ENCODE data around the gene SDC3.

The SDC3 gene

DNA sequence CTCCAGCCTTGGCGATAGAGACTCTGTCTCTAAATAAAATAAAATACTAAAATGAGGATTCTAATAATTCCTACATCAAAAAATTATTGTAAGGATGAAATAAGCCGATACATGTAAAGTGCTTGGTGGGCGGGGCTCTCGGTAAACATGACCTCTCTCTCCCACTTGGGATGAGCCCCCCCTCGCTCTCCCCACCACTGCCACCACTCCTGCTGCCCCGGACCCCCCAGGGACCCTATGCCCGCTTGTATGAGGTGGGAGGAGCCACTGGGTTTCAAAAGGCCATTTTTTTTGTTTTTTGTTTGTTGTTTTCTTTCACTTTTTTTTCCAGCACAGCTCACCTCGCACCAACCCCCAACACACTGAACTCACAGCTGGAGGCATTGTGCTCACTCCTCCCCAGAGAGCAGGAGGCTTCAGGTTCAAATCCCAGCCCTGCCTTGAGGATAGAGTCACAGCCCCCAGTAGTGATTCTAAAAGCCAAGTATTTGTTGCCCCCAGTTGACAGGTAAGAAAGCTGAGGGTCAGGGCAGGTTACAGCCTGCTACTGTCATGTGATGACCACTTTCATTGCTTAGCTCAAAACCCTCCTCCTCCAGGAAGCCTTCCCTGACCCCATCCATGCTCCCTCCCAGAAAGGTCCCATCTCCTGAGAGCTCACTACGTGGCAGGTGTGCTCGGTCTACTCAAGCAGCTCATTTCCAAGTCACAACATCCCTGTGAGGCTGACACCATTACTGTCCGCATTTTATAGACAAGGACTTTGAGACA, 4.2 kb downstream of the SDC3 start:
- no peak for DNase-seq
- TF ChIP-seq GATA1 (IDR thresholded peaks at IDR 0.05; ENCODE audit: low read depth, low read length) (no peak), POLR2A (IDR thresholded peaks at IDR 0.05; ENCODE audit: low read length) (no peak)

- DNase-seq: peak in 1 of 2 experiments; percentile 16
Measured at GRCh38 chr1:30903343-30904034, 5.1 kb downstream of the SDC3 start.

DNA sequence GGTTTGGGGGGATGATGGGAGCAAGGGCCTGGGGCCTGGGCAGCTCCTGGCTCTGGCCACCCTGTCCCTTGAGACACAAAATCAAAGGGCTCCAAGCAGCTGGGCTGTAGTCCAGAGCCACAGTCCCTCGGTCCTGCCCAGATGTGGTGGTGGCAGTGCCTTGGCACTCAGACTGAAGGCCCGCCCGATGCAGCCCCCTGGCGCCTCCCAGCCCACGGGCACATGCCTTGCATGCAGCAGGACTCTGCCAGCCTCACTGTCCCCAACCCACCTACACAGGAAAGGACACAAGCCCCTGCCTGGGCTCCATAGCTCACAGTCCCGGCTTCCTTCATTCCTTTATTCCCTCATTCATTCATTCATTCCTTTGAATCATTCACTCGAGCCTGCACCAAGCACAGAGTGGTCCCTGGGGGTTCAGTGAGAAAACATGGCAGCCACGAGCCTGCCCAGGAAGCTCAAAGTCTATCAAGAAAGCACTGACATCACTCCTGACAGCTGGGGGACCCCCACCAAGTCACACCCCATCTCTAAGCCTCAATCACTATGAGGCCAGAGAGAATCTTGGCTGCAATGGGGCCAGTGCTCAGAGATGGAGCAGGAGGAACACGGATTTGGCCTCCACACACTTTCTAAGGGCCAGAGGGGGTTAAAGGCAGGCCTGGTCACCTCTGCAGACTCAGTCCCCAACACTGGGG, 5.8 kb downstream of the SDC3 start:
- DNase-seq: no peak
- TF ChIP-seq GATA1 (IDR thresholded peaks at IDR 0.05; ENCODE audit: low read depth, low read length) (no peak), POLR2A (IDR thresholded peaks at IDR 0.05; ENCODE audit: low read length) (no peak)

More at GRCh38 chr1:30903343-30904034, 5.1 kb downstream of the SDC3 start:
- TF ChIP-seq GATA1 (IDR thresholded peaks at IDR 0.05; ENCODE audit: low read depth, low read length): no peak
- no peak for TF ChIP-seq POLR2A (IDR thresholded peaks at IDR 0.05; ENCODE audit: low read length)

DNA sequence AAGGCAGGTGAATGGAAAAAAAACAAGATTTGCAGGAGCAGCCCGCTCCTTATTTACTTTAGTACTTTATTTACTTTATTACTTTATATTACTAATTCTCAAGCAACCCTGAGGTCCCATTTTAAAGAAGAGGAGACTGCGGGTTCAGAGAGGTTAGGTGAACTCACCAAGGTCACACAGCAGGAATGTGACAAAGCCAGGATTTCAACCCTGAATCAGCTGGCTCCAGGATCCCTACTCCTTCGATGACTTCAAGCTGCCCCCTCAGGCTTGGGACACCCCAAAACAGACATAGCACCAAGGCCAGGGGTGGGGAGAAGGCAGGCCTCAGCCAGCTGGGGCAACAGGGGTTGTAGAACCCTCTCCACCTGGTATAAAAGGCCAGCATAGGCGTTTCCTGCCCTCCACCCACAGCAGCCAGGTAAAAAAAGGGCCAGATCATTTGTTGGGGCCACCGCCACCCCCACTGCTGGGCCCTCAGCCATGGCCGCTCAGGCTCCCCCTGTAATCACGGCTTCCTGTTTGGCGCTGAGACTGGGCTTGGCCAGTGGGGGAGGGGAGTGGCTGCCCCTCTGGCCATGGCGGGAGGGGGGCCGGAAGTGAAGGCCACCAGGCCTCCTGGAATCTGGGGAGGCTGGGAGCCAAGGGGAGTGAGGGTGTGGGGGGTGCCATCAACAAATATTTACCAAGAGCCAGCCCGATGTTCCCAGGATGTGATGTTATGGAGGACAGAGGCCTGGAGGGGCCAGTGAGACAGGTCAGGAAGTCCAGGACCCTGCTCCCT, 6.6 kb downstream of the SDC3 start:
- DNase-seq: no peak
- no peak for TF ChIP-seq GATA1 (IDR thresholded peaks at IDR 0.05; ENCODE audit: low read depth, low read length)
- no peak for TF ChIP-seq POLR2A (IDR thresholded peaks at IDR 0.05; ENCODE audit: low read length)

DNA sequence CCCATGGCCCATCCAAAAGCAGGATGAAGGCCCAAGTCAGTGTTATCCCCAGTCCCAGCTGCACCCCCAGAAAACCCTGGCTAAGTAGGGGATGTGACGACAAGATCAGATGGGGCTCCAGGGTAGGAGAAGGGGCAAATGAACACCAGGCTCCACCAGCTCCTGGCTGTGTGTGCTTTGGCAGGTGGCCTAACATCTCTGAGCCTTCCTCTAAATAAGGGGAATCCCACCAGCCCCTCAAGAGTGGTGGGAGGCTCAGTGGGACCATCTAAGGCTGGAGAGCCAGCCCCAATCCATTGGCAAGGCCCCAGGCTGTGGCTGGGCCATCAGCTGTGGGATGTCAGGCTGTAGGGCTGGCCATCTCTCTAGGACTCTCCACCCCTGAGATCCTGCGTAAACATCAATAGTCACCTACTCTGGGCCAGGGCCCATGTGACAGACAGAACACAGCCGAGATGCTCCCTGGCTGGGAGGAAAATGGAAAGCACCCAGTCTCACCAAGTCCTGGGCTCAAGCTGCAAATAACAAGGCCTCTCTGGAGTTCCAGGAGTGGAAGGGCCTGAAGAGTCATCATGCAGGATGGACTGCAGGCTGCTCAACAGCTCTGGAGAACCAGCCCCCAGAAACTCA, 7.5 kb downstream of the SDC3 start:
- TF ChIP-seq GATA1 (IDR thresholded peaks at IDR 0.05; ENCODE audit: low read depth, low read length) (no peak), POLR2A (IDR thresholded peaks at IDR 0.05; ENCODE audit: low read length) (no peak)

DNA sequence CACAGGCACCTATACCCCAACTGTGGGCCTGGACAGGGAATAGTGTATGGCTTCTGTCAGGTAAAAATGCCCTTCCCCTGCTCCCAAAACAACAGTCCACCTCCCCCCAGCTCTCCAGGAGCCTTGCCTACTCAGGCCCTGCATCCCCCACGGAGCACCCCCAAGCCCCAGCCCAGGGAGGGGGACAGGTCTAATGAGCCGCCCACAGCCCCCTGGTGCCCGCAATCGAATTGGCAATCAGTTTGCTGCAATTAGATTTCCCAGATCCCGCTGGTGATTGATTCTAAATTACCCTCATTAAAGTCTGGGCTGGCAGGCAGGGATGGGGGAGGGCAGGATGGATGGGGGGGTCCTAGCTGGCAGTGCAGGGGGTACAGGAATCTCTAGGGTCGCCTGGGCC, 8.1 kb downstream of the SDC3 start:
- DNase-seq: no peak
- TF ChIP-seq POLR2A (IDR thresholded peaks at IDR 0.05; ENCODE audit: low read length) (no peak), GATA1 (IDR thresholded peaks at IDR 0.05; ENCODE audit: low read depth, low read length) (no peak)

More for the DNA sequence above, 7.5 kb downstream of the SDC3 start:
- DNase-seq: no peak

GRCh38 chr1:30899577-30900389, 8.8 kb downstream of the SDC3 start:
- TF ChIP-seq GATA1 (IDR thresholded peaks at IDR 0.05; ENCODE audit: low read depth, low read length) (no peak), POLR2A (IDR thresholded peaks at IDR 0.05; ENCODE audit: low read length) (no peak)
- peak; percentile 63 for DNase-seq

- no peak for TF ChIP-seq POLR2A (IDR thresholded peaks at IDR 0.05; ENCODE audit: low read length)
- no peak for TF ChIP-seq GATA1 (IDR thresholded peaks at IDR 0.05; ENCODE audit: low read depth, low read length)
- DNase-seq: peak; percentile 14 to 31
Measured at GRCh38 chr1:30898031-30898815, 10.3 kb downstream of the SDC3 start.

GRCh38 chr1:30896905-30897304, 11.7 kb downstream of the SDC3 start:
- no peak for TF ChIP-seq GATA1 (IDR thresholded peaks at IDR 0.05; ENCODE audit: low read depth, low read length)
- TF ChIP-seq POLR2A (IDR thresholded peaks at IDR 0.05; ENCODE audit: low read length): no peak
- DNase-seq: no peak

- TF ChIP-seq POLR2A (IDR thresholded peaks at IDR 0.05; ENCODE audit: low read length) (no peak), GATA1 (IDR thresholded peaks at IDR 0.05; ENCODE audit: low read depth, low read length) (no peak)
- DNase-seq: peak in 1 of 2 experiments; percentile 39
Measured at GRCh38 chr1:30895944-30896660, 12.5 kb downstream of the SDC3 start.

DNA sequence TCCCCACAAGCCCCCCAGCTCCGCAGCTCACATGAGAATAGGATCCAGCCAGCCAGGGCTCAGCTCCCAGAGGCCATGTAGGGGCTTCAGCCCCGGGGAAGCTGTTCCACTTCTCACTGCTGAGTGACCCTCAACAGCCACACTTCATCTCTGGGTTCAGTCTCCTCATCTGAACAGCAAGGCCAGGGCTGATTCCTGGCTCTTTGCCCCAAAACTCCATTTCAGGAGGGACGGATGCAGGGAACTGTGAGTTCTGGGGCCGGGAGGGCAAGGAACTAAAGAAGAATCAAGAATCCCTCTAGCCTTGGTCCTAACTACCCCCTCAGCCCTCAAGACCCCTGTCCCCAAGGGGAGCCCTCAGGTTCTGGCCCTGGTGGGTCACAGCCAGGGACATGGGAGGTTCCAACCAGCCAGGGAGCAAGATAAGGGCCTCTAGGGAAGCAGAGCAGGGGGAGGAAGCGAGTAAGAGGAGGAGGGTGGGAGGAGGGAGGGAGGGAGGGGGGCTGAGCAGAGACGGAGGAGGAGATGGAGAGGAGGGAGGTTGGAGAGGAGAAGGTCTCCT, 13.1 kb downstream of the SDC3 start:
- TF ChIP-seq POLR2A (IDR thresholded peaks at IDR 0.05; ENCODE audit: low read length) (no peak), GATA1 (IDR thresholded peaks at IDR 0.05; ENCODE audit: low read depth, low read length) (no peak)
- peak in 1 of 2 experiments; percentile 31 for DNase-seq

Measured in erythroblast (primary cell).